ENCODE results near the gene ACE2.
"Not testable (repeated sequence)": the region's sequence is repeated elsewhere in the genome, so short reads cannot be mapped to it uniquely, and the experiment has no call there.

DNA sequence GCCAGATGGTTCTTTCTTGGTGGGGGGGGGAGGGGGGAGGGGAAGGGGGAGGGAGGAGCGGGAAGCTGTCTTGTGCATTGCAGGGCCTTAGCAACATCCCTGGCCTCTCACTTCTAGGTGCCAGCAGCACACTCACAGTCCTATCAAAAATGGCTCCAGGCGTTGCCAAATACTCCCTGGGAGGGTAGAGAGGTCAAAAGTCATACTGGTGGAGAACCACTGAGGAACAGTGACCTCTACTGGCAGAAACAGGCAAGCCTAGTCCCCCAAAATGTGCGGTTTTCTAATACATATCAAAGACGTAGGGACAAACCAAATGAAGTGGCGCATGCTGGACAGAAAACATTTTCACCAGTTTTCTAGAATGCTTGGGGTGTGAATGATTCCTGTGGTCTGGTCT lies 46.8 kb upstream of the ACE2 start:
- TF ChIP-seq CTCF (IDR thresholded peaks at IDR 0.05; ENCODE audit: borderline replicate concordance, extremely low read depth, low read length, poor library complexity, severe bottlenecking); EZH2 (IDR thresholded peaks at IDR 0.05; ENCODE audit: borderline replicate concordance, low read depth, low read length, severe bottlenecking): not testable (repeated sequence)
